Measurements from ENCODE around the gene PCDHA1.

PCDHA1 gene

DNA sequence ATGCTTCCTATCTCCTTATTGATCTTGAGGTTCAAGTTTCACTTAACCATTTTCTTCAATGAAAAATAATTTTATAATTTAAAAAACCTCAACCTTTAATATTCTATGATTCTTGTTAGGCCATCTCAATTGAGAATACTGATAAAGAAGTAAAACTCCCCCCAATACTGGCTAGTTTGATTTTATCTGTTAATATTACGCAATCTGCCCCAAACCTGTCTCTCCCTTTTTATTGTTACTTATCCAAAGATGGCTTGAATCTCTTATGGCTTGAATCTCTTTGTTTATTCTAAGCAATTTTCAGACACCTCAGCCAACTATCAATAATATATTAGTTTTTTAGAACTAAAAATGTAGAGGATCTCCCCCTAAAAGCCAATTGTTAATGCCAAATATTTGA lies 176.2 kb downstream of the PCDHA1 start (continued):
- TF ChIP-seq, protein P1, sequence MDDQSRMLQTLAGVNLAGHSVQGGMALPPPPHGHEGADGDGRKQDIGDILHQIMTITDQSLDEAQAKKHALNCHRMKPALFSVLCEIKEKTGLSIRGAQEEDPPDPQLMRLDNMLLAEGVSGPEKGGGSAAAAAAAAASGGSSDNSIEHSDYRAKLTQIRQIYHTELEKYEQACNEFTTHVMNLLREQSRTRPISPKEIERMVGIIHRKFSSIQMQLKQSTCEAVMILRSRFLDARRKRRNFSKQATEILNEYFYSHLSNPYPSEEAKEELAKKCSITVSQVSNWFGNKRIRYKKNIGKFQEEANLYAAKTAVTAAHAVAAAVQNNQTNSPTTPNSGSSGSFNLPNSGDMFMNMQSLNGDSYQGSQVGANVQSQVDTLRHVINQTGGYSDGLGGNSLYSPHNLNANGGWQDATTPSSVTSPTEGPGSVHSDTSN (CRISPR knock-in tag; IDR thresholded peaks at IDR 0.05) = no peak
- no peak for TF ChIP-seq ZNF514 (tag by site-specific recombination; IDR thresholded peaks at IDR 0.05)
- no peak for TF ChIP-seq ZFP3 (tag by site-specific recombination; IDR thresholded peaks at IDR 0.05; ENCODE audit: low read depth)
- no peak for TF ChIP-seq ZNF138 (tag by site-specific recombination; IDR thresholded peaks at IDR 0.05; ENCODE audit: borderline replicate concordance)
- TF ChIP-seq, protein P2, sequence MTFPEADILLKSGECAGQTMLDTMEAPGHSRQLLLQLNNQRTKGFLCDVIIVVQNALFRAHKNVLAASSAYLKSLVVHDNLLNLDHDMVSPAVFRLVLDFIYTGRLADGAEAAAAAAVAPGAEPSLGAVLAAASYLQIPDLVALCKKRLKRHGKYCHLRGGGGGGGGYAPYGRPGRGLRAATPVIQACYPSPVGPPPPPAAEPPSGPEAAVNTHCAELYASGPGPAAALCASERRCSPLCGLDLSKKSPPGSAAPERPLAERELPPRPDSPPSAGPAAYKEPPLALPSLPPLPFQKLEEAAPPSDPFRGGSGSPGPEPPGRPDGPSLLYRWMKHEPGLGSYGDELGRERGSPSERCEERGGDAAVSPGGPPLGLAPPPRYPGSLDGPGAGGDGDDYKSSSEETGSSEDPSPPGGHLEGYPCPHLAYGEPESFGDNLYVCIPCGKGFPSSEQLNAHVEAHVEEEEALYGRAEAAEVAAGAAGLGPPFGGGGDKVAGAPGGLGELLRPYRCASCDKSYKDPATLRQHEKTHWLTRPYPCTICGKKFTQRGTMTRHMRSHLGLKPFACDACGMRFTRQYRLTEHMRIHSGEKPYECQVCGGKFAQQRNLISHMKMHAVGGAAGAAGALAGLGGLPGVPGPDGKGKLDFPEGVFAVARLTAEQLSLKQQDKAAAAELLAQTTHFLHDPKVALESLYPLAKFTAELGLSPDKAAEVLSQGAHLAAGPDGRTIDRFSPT (tag by site-specific recombination; IDR thresholded peaks at IDR 0.05) = no peak
- TF ChIP-seq, protein P3, sequence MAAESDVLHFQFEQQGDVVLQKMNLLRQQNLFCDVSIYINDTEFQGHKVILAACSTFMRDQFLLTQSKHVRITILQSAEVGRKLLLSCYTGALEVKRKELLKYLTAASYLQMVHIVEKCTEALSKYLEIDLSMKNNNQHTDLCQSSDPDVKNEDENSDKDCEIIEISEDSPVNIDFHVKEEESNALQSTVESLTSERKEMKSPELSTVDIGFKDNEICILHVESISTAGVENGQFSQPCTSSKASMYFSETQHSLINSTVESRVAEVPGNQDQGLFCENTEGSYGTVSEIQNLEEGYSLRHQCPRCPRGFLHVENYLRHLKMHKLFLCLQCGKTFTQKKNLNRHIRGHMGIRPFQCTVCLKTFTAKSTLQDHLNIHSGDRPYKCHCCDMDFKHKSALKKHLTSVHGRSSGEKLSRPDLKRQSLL (tag by site-specific recombination; IDR thresholded peaks at IDR 0.05) = no peak
- no peak for TF ChIP-seq ZNF561 (tag by site-specific recombination; IDR thresholded peaks at IDR 0.05; ENCODE audit: borderline replicate concordance)
- TF ChIP-seq WT1 (tag by site-specific recombination; IDR thresholded peaks at IDR 0.05) = no peak
- no peak for TF ChIP-seq ZNF155 (tag by site-specific recombination; IDR thresholded peaks at IDR 0.05)

DNA sequence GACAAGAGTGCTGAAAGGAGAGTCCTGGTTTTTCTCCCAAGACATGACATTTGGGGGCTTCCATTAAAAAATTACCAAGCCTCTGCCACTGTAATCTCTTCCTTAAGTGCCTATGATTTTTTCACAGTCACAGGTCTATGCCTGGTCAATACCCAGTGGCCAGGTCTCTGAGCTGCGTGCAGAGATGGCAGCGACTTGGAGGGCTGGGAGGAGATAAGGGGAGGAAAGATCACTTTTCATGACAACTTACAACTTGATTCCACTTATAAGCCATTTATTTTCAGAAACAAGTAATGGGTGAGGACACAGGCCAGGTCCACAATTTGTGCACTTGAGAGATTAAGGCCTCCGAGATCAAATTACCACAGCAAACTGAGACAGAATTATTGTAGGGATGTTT lies 178.4 kb downstream of the PCDHA1 start:
- CTCF ChIA-PET = interaction anchor here (1.1 to 2.8 kb wide), 4 partner anchors 12 to 108 kb away, joined by 3 to 9 read pairs (median 4); partner anchors contain the start of gene PCDHA11
- Histone ChIP-seq H3K4me1 (ENCODE audit: control insufficient read depth, insufficient read depth, low read length) (peaks cover 5% of the 10 kb centered on the region; the same call in 1 of the 2 replicates), H3K4me3 (ENCODE audit: low read depth, low read length) (no peak overlapping the region), H3K36me3 (ENCODE audit: control insufficient read depth in 2 of 2, insufficient read depth in 1 of 2, low read length in 2 of 2) (no peaks in the 10 kb centered on the region), H3K9me3 (ENCODE audit: control insufficient read depth, insufficient read depth, low read depth, low read length) (no peaks in the 10 kb centered on the region), H3K27ac (ENCODE audit: extremely low read depth, low read depth, low read length) (no peak overlapping the region)
- TF ChIP-seq ZNF777 (tag by site-specific recombination; IDR thresholded peaks at IDR 0.05; ENCODE audit: borderline replicate concordance) (no peak), ZNF311 (tag by site-specific recombination; IDR thresholded peaks at IDR 0.05; ENCODE audit: borderline replicate concordance) (no peak)
- TF ChIP-seq, protein P4, sequence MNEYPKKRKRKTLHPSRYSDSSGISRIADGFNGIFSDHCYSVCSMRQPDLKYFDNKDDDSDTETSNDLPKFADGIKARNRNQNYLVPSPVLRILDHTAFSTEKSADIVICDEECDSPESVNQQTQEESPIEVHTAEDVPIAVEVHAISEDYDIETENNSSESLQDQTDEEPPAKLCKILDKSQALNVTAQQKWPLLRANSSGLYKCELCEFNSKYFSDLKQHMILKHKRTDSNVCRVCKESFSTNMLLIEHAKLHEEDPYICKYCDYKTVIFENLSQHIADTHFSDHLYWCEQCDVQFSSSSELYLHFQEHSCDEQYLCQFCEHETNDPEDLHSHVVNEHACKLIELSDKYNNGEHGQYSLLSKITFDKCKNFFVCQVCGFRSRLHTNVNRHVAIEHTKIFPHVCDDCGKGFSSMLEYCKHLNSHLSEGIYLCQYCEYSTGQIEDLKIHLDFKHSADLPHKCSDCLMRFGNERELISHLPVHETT (tag by site-specific recombination; IDR thresholded peaks at IDR 0.05) = no peak
- TF ChIP-seq, protein P5, sequence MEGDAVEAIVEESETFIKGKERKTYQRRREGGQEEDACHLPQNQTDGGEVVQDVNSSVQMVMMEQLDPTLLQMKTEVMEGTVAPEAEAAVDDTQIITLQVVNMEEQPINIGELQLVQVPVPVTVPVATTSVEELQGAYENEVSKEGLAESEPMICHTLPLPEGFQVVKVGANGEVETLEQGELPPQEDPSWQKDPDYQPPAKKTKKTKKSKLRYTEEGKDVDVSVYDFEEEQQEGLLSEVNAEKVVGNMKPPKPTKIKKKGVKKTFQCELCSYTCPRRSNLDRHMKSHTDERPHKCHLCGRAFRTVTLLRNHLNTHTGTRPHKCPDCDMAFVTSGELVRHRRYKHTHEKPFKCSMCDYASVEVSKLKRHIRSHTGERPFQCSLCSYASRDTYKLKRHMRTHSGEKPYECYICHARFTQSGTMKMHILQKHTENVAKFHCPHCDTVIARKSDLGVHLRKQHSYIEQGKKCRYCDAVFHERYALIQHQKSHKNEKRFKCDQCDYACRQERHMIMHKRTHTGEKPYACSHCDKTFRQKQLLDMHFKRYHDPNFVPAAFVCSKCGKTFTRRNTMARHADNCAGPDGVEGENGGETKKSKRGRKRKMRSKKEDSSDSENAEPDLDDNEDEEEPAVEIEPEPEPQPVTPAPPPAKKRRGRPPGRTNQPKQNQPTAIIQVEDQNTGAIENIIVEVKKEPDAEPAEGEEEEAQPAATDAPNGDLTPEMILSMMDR (tag by site-specific recombination; IDR thresholded peaks at IDR 0.05) = no peak
- POLR2A ChIA-PET = no interaction called here

DNA sequence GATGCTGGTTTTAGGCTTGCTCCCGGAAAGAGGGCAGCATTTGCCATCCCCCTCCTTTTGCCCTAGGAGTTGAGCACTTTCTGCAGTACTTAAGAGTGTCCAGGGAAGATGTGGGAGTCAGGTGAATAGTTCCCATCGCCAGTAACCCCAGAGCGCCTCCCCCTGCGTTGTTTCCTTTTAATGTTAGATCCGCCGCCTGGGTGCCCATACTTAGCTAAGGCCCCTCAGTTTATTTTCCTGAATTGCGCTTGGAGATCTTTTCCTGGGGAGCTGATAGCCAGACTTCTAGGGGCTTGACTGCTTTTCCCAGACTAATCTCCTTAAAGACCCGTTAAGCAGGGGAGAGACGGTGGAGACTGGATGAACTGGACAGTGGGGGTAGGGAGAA lies 180.0 kb downstream of the PCDHA1 start:
- ChIA-PET POLR2A (interaction anchor here (1.0 to 1.8 kb wide), 3 partner anchors 20 to 75 kb away, joined by 3 to 11 read pairs (median 7); partner anchors contain the start of gene PCDHAC1), CTCF (interaction anchor here (1.3 to 2.8 kb wide), 3 partner anchors 11 to 84 kb away, joined by 3 to 9 read pairs (median 4); partner anchors contain the start of gene PCDHA13)
- no peaks in the 10 kb centered on the region for H3K9me3 ChIP-seq (ENCODE audit: control insufficient read depth, insufficient read depth, low read depth, low read length)
- H3K36me3 ChIP-seq (ENCODE audit: control insufficient read depth in 2 of 2, insufficient read depth in 1 of 2, low read length in 2 of 2) = no peaks in the 10 kb centered on the region
- TF ChIP-seq, protein P6, sequence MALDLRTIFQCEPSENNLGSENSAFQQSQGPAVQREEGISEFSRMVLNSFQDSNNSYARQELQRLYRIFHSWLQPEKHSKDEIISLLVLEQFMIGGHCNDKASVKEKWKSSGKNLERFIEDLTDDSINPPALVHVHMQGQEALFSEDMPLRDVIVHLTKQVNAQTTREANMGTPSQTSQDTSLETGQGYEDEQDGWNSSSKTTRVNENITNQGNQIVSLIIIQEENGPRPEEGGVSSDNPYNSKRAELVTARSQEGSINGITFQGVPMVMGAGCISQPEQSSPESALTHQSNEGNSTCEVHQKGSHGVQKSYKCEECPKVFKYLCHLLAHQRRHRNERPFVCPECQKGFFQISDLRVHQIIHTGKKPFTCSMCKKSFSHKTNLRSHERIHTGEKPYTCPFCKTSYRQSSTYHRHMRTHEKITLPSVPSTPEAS (tag by site-specific recombination; IDR thresholded peaks at IDR 0.05) = 0 out of 2 replicates have a peak, but pooled peaks have one; percentile 24
- TF ChIP-seq, protein P7, sequence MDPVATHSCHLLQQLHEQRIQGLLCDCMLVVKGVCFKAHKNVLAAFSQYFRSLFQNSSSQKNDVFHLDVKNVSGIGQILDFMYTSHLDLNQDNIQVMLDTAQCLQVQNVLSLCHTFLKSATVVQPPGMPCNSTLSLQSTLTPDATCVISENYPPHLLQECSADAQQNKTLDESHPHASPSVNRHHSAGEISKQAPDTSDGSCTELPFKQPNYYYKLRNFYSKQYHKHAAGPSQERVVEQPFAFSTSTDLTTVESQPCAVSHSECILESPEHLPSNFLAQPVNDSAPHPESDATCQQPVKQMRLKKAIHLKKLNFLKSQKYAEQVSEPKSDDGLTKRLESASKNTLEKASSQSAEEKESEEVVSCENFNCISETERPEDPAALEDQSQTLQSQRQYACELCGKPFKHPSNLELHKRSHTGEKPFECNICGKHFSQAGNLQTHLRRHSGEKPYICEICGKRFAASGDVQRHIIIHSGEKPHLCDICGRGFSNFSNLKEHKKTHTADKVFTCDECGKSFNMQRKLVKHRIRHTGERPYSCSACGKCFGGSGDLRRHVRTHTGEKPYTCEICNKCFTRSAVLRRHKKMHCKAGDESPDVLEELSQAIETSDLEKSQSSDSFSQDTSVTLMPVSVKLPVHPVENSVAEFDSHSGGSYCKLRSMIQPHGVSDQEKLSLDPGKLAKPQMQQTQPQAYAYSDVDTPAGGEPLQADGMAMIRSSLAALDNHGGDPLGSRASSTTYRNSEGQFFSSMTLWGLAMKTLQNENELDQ (tag by site-specific recombination; IDR thresholded peaks at IDR 0.05; ENCODE audit: low read depth) = no peak
- 0 out of 2 replicates have a peak, but pooled peaks have one; percentile 63 for TF ChIP-seq ZBTB48 (tag by site-specific recombination; IDR thresholded peaks at IDR 0.05)
- H3K4me1 ChIP-seq (ENCODE audit: control insufficient read depth, insufficient read depth, low read length) = peaks cover 5% of the 10 kb centered on the region; the same call in 1 of the 2 replicates
- peak overlapping the region; percentile 47; the same call in 1 of the 2 replicates for H3K27ac ChIP-seq (ENCODE audit: extremely low read depth, low read depth, low read length)
- H3K4me3 ChIP-seq (ENCODE audit: low read depth, low read length) = peak overlapping the region; percentile 55
